HepG2 (cell line): ENCODE data around the gene REEP2.
A peak's percentile ranks its signal among the peaks of the same experiment; 100 is the strongest.

Experiments
- DR1 ChIP-seq: sonication (generic); formaldehyde crosslinking; IDR thresholded peaks from 2 replicates; pipeline ENCODE4 v1.8.0; 2021; ENCODE audit warnings: mild to moderate bottlenecking, missing genetic modification reagents, inconsistent platforms
- EP300 ChIP-seq, 3 experiments: sonication (generic) in 1 of 3; formaldehyde crosslinking in 1 of 3; IDR thresholded peaks; 2 replicates each; pipeline versions ENCODE4 v1.5.1 to v1.6.1; 2011 to 2020; ENCODE audit warnings: low read depth in 2 of 3, low read length in 2 of 3, borderline replicate concordance in 1 of 3, improper control_type of control experiment in 1 of 3, mild to moderate bottlenecking in 1 of 3, missing genetic modification reagents in 1 of 3, moderate library complexity in 1 of 3
- FOXK2 ChIP-seq: fragments of 450-650 bp; IDR thresholded peaks from 2 replicates; pipeline ENCODE4 v1.6.1; 2016
- GPN1 ChIP-seq: sonication (generic); formaldehyde crosslinking; IDR thresholded peaks from 2 replicates; pipeline ENCODE4 v1.5.1; 2020; ENCODE audit warnings: missing genetic modification reagents, borderline replicate concordance
- MYC ChIP-seq: sonication (generic); formaldehyde crosslinking; IDR thresholded peaks from 2 replicates; pipeline ENCODE4 v1.9.0; 2021; ENCODE audit warnings: missing genetic modification reagents, borderline replicate concordance
- POLR2G ChIP-seq: fragments of 200-400 bp; formaldehyde crosslinking; IDR thresholded peaks from 2 replicates; pipeline ENCODE4 v1.6.1; 2018; ENCODE audit warnings: mild to moderate bottlenecking, low read depth, low read length, moderate library complexity
- SOX6 ChIP-seq, 2 experiments: fragments of 450-650 bp in 1 of 2; sonication (generic) in 1 of 2; formaldehyde crosslinking in 1 of 2; IDR thresholded peaks; 2 replicates each; pipeline versions ENCODE4 v1.4.0 to v1.6.1; 2017 to 2020; ENCODE audit warnings: antibody characterized with exemption in 1 of 2, mild to moderate bottlenecking in 1 of 2, missing genetic modification reagents in 1 of 2
- U2AF1 ChIP-seq: fragments of 200-400 bp; formaldehyde crosslinking; optimal IDR thresholded peaks from 2 replicates; pipeline ENCODE3; 2017; ENCODE audit warnings: mild to moderate bottlenecking, low read depth, low read length
- ZNF530 ChIP-seq: sonication (generic); formaldehyde crosslinking; IDR thresholded peaks from 2 replicates; pipeline ENCODE4 v1.5.0; 2020; ENCODE audit warnings: low read depth, mild to moderate bottlenecking, missing genetic modification reagents
- TF ChIP-seq, protein P1 (sequence below): sonication (generic); formaldehyde crosslinking; IDR thresholded peaks from 2 replicates; pipeline ENCODE4 v1.5.0; 2020; ENCODE audit warnings: mild to moderate bottlenecking, missing genetic modification reagents, borderline replicate concordance
- TF ChIP-seq, protein P2 (sequence below): sonication (generic); formaldehyde crosslinking; IDR thresholded peaks from 2 replicates; pipeline ENCODE4 v1.8.1; 2023; ENCODE audit warnings: missing genetic modification reagents, mild to moderate bottlenecking, borderline replicate concordance
- TF ChIP-seq, protein P3 (sequence below): sonication (generic); formaldehyde crosslinking; conservative IDR thresholded peaks from 2 replicates; pipeline ENCODE4 v1.8.0; 2022; ENCODE audit warnings: mild to moderate bottlenecking, moderate library complexity, missing genetic modification reagents

DNA sequence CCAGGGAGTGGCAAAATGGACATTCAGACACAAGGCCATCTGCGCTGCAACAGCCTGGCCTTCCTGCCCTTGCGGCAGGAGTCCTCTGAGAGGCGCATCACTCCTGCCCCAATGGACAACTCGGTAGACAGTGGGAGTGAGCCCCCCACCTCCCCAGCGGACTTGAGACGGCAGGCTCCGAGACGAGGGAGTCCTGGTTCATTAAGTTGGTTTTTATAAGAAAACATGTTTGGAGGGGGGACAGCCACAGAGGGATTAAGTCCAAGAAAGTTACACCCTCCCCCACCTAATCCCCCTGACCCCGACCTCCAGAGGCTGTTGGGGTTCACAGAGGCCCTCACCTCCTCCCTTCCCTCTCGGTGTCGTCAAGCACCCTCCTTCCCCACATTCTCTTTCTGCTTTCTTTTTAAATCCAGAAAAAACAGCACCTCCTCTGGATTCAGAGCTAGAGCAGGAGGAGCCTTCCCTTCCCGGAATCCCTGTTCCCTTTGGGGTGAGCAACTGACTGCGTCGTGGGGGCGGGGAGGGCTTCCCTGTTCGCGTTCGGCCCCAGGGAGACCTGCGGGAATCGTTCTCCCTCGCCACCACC, 24.7 kb downstream of the REEP2 start:
- TF ChIP-seq MYC (CRISPR knock-in tag) (no peak), POLR2G (no peak), DR1 (CRISPR knock-in tag) (no peak), FOXK2 (no peak), EP300 (IDR thresholded peaks at IDR 0.05; ENCODE audit: low read depth in 2 of 2, low read length in 2 of 2) (no peak), EP300 (CRISPR knock-in tag; IDR thresholded peaks at IDR 0.05; ENCODE audit: borderline replicate concordance) (no peak), U2AF1 (no peak), SOX6 (IDR thresholded peaks at IDR 0.05) (no peak), SOX6 (CRISPR knock-in tag; IDR thresholded peaks at IDR 0.05) (no peak), ZNF530 (no peak), GPN1 (CRISPR knock-in tag) (no peak)
- TF ChIP-seq, protein P1, sequence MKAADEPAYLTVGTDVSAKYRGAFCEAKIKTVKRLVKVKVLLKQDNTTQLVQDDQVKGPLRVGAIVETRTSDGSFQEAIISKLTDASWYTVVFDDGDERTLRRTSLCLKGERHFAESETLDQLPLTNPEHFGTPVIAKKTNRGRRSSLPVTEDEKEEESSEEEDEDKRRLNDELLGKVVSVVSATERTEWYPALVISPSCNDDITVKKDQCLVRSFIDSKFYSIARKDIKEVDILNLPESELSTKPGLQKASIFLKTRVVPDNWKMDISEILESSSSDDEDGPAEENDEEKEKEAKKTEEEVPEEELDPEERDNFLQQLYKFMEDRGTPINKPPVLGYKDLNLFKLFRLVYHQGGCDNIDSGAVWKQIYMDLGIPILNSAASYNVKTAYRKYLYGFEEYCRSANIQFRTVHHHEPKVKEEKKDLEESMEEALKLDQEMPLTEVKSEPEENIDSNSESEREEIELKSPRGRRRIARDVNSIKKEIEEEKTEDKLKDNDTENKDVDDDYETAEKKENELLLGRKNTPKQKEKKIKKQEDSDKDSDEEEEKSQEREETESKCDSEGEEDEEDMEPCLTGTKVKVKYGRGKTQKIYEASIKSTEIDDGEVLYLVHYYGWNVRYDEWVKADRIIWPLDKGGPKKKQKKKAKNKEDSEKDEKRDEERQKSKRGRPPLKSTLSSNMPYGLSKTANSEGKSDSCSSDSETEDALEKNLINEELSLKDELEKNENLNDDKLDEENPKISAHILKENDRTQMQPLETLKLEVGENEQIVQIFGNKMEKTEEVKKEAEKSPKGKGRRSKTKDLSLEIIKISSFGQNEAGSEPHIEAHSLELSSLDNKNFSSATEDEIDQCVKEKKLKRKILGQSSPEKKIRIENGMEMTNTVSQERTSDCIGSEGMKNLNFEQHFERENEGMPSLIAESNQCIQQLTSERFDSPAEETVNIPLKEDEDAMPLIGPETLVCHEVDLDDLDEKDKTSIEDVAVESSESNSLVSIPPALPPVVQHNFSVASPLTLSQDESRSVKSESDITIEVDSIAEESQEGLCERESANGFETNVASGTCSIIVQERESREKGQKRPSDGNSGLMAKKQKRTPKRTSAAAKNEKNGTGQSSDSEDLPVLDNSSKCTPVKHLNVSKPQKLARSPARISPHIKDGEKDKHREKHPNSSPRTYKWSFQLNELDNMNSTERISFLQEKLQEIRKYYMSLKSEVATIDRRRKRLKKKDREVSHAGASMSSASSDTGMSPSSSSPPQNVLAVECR (CRISPR knock-in tag) = no peak
- TF ChIP-seq, protein P2, sequence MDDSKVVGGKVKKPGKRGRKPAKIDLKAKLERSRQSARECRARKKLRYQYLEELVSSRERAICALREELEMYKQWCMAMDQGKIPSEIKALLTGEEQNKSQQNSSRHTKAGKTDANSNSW (CRISPR knock-in tag) = no peak
- TF ChIP-seq, protein P3, sequence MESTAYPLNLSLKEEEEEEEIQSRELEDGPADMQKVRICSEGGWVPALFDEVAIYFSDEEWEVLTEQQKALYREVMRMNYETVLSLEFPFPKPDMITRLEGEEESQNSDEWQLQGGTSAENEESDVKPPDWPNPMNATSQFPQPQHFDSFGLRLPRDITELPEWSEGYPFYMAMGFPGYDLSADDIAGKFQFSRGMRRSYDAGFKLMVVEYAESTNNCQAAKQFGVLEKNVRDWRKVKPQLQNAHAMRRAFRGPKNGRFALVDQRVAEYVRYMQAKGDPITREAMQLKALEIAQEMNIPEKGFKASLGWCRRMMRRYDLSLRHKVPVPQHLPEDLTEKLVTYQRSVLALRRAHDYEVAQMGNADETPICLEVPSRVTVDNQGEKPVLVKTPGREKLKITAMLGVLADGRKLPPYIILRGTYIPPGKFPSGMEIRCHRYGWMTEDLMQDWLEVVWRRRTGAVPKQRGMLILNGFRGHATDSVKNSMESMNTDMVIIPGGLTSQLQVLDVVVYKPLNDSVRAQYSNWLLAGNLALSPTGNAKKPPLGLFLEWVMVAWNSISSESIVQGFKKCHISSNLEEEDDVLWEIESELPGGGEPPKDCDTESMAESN (CRISPR knock-in tag) = 0 out of 2 replicates have a peak, but pooled peaks have one; percentile 3
